Prostate gland (tissue), 2 donors: ENCODE data around the gene AK9.

Source experiments
- CTCF ChIP-seq, 4 experiments: fragments of 200-600 bp in 2 of 4; fragments of 450-650 bp in 2 of 4; sonication (generic) in 2 of 4; IDR thresholded peaks; 1 replicate in 3 of 4; 2 replicates in 1 of 4; pipeline ENCODE4 v1.5.1; 2016 to 2019; ENCODE audit warnings: antibody characterized with exemption in 4 of 4, mild to moderate bottlenecking in 2 of 4, moderate library complexity in 2 of 4
- POLR2AphosphoS5 ChIP-seq: sonication (generic); formaldehyde crosslinking; IDR thresholded peaks from one replicate; pipeline ENCODE4 v1.6.1; 2017; ENCODE audit warnings: antibody characterized with exemption

- TF ChIP-seq POLR2AphosphoS5 (no peak), CTCF (IDR thresholded peaks at IDR 0.05) (no peak)
These were observed 18.8 kb downstream of the AK9 start for GRCh38 chr6:109672175-109672574.
